K562 (cell line): ENCODE data around the gene ZBTB46. TPM values are rescaled to one million over a fixed set of nuclear protein-coding genes. Genes with fewer than 3 reads are reported as not detected.
A peak's percentile ranks its signal among the peaks of the same experiment; 100 is the strongest.

ENCODE experiments used
- ATAC-seq: fragments of 200-7000 bp; cut with Tn5 transposase; 3 replicates; pipeline ENCODE4 v1.9.1; 2020; ENCODE audit warnings: moderate library complexity
- BruUV-seq: library from RNA; stranded (reverse); fragments of 400-500 nt; replicated peaks from 2 replicates; lab custom pipeline; 2021; lab: Mats Ljungman, UMichigan
- CTCF ChIA-PET: fragments of 300-600 bp; formaldehyde crosslinking; extraction: SDS; loops from one replicate; lab custom pipeline; 2021; ENCODE audit warnings: low intra/inter-chr PET ratio; lab: Yijun Ruan, JAX
- POLR2A ChIA-PET: fragments of 300-600, 350-650 bp; sonication (Branson Sonifier 250); formaldehyde crosslinking; extraction: SDS; loops from one replicate; lab custom pipeline; 2021; ENCODE audit warnings: antibody characterized with exemption, inconsistent platforms; lab: Yijun Ruan, JAX
- DNase-seq, 4 experiments: peaks; one replicate each; pipeline versions ENCODE4 v3.0.0 to v3.0.0-alpha.2; 2011 to 2018; ENCODE audit warnings: low spot score in 3 of 4, mixed read lengths in 3 of 4; ENCODE audit errors: extremely low read depth in 1 of 4
- FAIRE-seq: peaks from 2 replicates; lab custom pipeline; 2011; peaks lifted over from hg19 to GRCh38; lab: Jason Lieb, UNC
- H2AFZ ChIP-seq: 2 replicates; pipeline ENCODE4 v1.6.0; 2011; ENCODE audit warnings: low read depth, low read length, control low read depth, inconsistent platforms
- H3K27ac ChIP-seq: fragments of 200-600 bp; 3 replicates; pipeline ENCODE4 v1.8.0; 2011; ENCODE audit warnings: low read depth, mild to moderate bottlenecking, control low read depth, inconsistent platforms, low read length, moderate library complexity, mixed read lengths; ENCODE audit errors: extremely low read depth
- H3K27me3 ChIP-seq, 2 experiments: fragments of 300-600 bp in 1 of 2; 2 replicates in 1 of 2; 3 replicates in 1 of 2; pipeline versions ENCODE4 v1.6.0 to v1.8.0; 2011; ENCODE audit warnings: inconsistent platforms in 2 of 2, low read length in 2 of 2, mild to moderate bottlenecking in 1 of 2, mixed read lengths in 1 of 2, moderate library complexity in 1 of 2; ENCODE audit not compliant: control insufficient read depth in 2 of 2, insufficient read depth in 2 of 2
- H3K36me3 ChIP-seq: fragments of 300-600 bp; 3 replicates; pipeline ENCODE4 v1.8.0; 2011; ENCODE audit warnings: mild to moderate bottlenecking, low read length, inconsistent platforms; ENCODE audit not compliant: control insufficient read depth, insufficient read depth
- H3K4me1 ChIP-seq, 2 experiments: fragments of 200-600 bp in 1 of 2; replicated peaks in 1 of 2; 2 replicates in 1 of 2; 3 replicates in 1 of 2; pipeline versions ENCODE4 v1.5.1 to v1.8.0; 2011; ENCODE audit warnings: inconsistent platforms in 2 of 2, low read length in 2 of 2, mild to moderate bottlenecking in 1 of 2, mixed read lengths in 1 of 2, moderate library complexity in 1 of 2; ENCODE audit not compliant: control insufficient read depth in 2 of 2, insufficient read depth in 2 of 2
- H3K4me2 ChIP-seq: 2 replicates; pipeline ENCODE4 v1.6.1; 2011; ENCODE audit warnings: low read length, control low read depth, inconsistent platforms, mixed read lengths; ENCODE audit not compliant: insufficient read depth
- H3K4me3 ChIP-seq: fragments of 200-600 bp; sonication (generic), shearing (Covaris generic); 2 replicates; pipeline ENCODE4 v1.5.1; 2016; ENCODE audit warnings: control low read depth, inconsistent platforms
- H3K79me2 ChIP-seq: fragments of 200-600 bp; 3 replicates; pipeline ENCODE4 v1.8.0; 2011; ENCODE audit warnings: low read length, inconsistent platforms; ENCODE audit not compliant: control insufficient read depth, insufficient read depth
- H3K9ac ChIP-seq, 2 experiments: 2 replicates each; pipeline versions ENCODE4 v1.6.0 to v1.6.1; 2011; ENCODE audit warnings: low read depth in 2 of 2, low read length in 2 of 2, control low read depth in 1 of 2, inconsistent platforms in 1 of 2, mild to moderate bottlenecking in 1 of 2, mixed read lengths in 1 of 2; ENCODE audit not compliant: insufficient read depth in 1 of 2
- H3K9me1 ChIP-seq: one replicate; pipeline ENCODE4 v1.6.0; 2011; ENCODE audit warnings: inconsistent platforms, mild to moderate bottlenecking, low read length, moderate library complexity; ENCODE audit not compliant: control insufficient read depth, insufficient read depth
- H3K9me3 ChIP-seq: replicated peaks from 2 replicates; pipeline ENCODE4 v1.5.1; 2011; ENCODE audit warnings: low read depth, low read length, inconsistent platforms; ENCODE audit not compliant: control insufficient read depth, insufficient read depth
- H4K20me1 ChIP-seq: replicated peaks from 2 replicates; pipeline ENCODE4 v1.6.1; 2011; ENCODE audit warnings: low read length, inconsistent platforms, mixed read lengths; ENCODE audit not compliant: control insufficient read depth, insufficient read depth
- CBX5 ChIP-seq: IDR thresholded peaks from 2 replicates; pipeline ENCODE4 v1.6.1; 2014; ENCODE audit warnings: low read depth, borderline replicate concordance
- E2F4 ChIP-seq: sonication (generic); formaldehyde crosslinking; IDR thresholded peaks from 2 replicates; pipeline ENCODE4 v1.8.0; 2022; ENCODE audit warnings: mild to moderate bottlenecking, low read depth, missing genetic modification reagents
- ETV5 ChIP-seq: sonication (generic); formaldehyde crosslinking; IDR thresholded peaks from 2 replicates; pipeline ENCODE4 v1.4.0; 2020; ENCODE audit warnings: low read depth, mild to moderate bottlenecking, missing genetic modification reagents
- PCBP1 ChIP-seq: fragments of 200-400 bp; formaldehyde crosslinking; IDR thresholded peaks from 2 replicates; pipeline ENCODE4 v1.6.1; 2018; ENCODE audit warnings: mild to moderate bottlenecking, low read depth, low read length; ENCODE audit not compliant: poor library complexity, severe bottlenecking
- SIX5 ChIP-seq, 2 experiments: IDR thresholded peaks; 2 replicates each; pipeline ENCODE4 v1.6.1; 2011; ENCODE audit warnings: low read length in 2 of 2, borderline replicate concordance in 1 of 2, low read depth in 1 of 2, mild to moderate bottlenecking in 1 of 2, moderate library complexity in 1 of 2; ENCODE audit not compliant: insufficient read depth in 1 of 2
- SRSF9 ChIP-seq: fragments of 200-400 bp; formaldehyde crosslinking; IDR thresholded peaks from 2 replicates; pipeline ENCODE4 v1.6.1; 2017; ENCODE audit warnings: low read depth, low read length, borderline replicate concordance
- THAP7 ChIP-seq: fragments of 250-450 bp; sonication (Bioruptor Pico); IDR thresholded peaks from 2 replicates; pipeline ENCODE4 v1.5.0; 2021
- ZBED1 ChIP-seq: IDR thresholded peaks from 2 replicates; pipeline ENCODE4 v1.6.1; 2014
- ZC3H4 ChIP-seq: sonication (generic); formaldehyde crosslinking; IDR thresholded peaks from 2 replicates; pipeline ENCODE4 v1.9.0; 2021; ENCODE audit warnings: missing genetic modification reagents, borderline replicate concordance
- ZKSCAN3 ChIP-seq: fragments of 250-450 bp; sonication (Bioruptor Pico); IDR thresholded peaks from 2 replicates; pipeline ENCODE4 v1.4.0; 2020
- ZNF282 ChIP-seq: sonication (generic); formaldehyde crosslinking; IDR thresholded peaks from 2 replicates; pipeline ENCODE4 v1.8.1; 2023; ENCODE audit warnings: missing genetic modification reagents
- ZNF584 ChIP-seq: fragments of 200-800 bp; sonication (Bioruptor generic); IDR thresholded peaks from 2 replicates; pipeline ENCODE4 v1.6.1; 2016; ENCODE audit warnings: low read depth, mild to moderate bottlenecking, missing genetic modification characterization, missing compliant biosample characterization
- ZNF740 ChIP-seq, 3 experiments: fragments of 200-800 bp in 1 of 3; sonication (Bioruptor generic) in 1 of 3; sonication (generic) in 1 of 3; formaldehyde crosslinking in 1 of 3; IDR thresholded peaks; 2 replicates each; pipeline versions ENCODE4 v1.6.1 to v1.8.0; 2016 to 2022; ENCODE audit warnings: mild to moderate bottlenecking in 2 of 3, missing compliant biosample characterization in 2 of 3, missing genetic modification characterization in 2 of 3, missing genetic modification reagents in 1 of 3
- WGBS: fragments of 100-300 bp; shearing (Covaris generic); methylation state at CpG from one replicate; pipeline ENCODE4 v1.1.6; 2016; ENCODE audit warnings: low coverage, mixed read lengths; ENCODE audit not compliant: insufficient coverage; ENCODE audit errors: missing lambda C conversion rate; 5-methylcytosine and 5-hydroxymethylcytosine counted together
- in situ Hi-C: fragments of 300-500 bp; cut with MboI; formaldehyde crosslinking; loops from 4 replicates; pipeline ENCODE4 v1.15.0; 2018; ENCODE audit warnings: inconsistent platforms, mixed read lengths
- intact Hi-C: fragments of 100-400 bp; cut with micrococcal nuclease; formaldehyde crosslinking; loops from 2 replicates; pipeline ENCODE4 v1.14.2; 2022
- polyA plus RNA-seq, 8 experiments: library from polyadenylated mRNA; depleted of rRNA in 4 of 8; stranded (reverse) in 5 of 8; unstranded in 3 of 8; fragments of >200 nt; fragmentation: Nextera tagmentation in 2 of 8; fragmentation: Illumina TruSeq in 1 of 8; extraction: Ambion mirVana in 2 of 8; extraction: Trizol in 1 of 8; gene quantifications; 2 replicates each; pipeline versions ENCODE4 v1.2.1 to v1.2.3, GENCODE V29; 2011 to 2014; ENCODE audit warnings: inconsistent platforms in 1 of 8, missing spikeins in 1 of 8
- total RNA-seq, 7 experiments: library from RNA; depleted of rRNA in 6 of 7; stranded (reverse); fragments of >200 nt in 6 of 7; fragmentation: Illumina TruSeq in 2 of 7; extraction: Trizol in 2 of 7; gene quantifications; 2 replicates each; pipeline versions ENCODE4 v1.2.1 to v1.2.3, GENCODE V29; 2011 to 2021; ENCODE audit warnings: low replicate concordance in 1 of 7

The ZBTB46 gene
- total and polyA plus RNA-seq, 9 of the 15 experiments (the other 6 are each of a cell fraction or from before 2014, with no cell fraction given): 0.29 to 4.1 (median 1.1) TPM

GRCh38 chr20:63854766-63855362, 23.8 kb upstream of the ZBTB46 start:
- WGBS: 45% methylated on average over 20 of the region's 26 CpGs
- TF ChIP-seq ZC3H4 (CRISPR knock-in tag) (no peak), ZBED1 (no peak), THAP7 (no peak), E2F4 (no peak), ZKSCAN3 (CRISPR knock-in tag) (no peak), ZNF584 (CRISPR knock-in tag) (no peak), ZNF740 (CRISPR knock-in tag; IDR thresholded peaks at IDR 0.05) (no peak), ZNF740 (tag; IDR thresholded peaks at IDR 0.05) (no peak), SIX5 (IDR thresholded peaks at IDR 0.05; ENCODE audit: borderline replicate concordance in 1 of 2, insufficient read depth in 1 of 2, low read depth in 1 of 2, low read length in 2 of 2) (no peak), ETV5 (CRISPR knock-in tag) (no peak), ZNF282 (CRISPR knock-in tag) (no peak), SRSF9 (no peak), PCBP1 (no peak), CBX5 (no peak)
- ChIA-PET CTCF (no interaction called here), POLR2A (interaction anchor here (1.1 to 2.3 kb wide), 2 partner anchors 10 to 33 kb away, joined by 3 to 13 read pairs; partner anchors contain the start of gene TPD52L2)
- intact Hi-C loops (no loop called here), in situ Hi-C loops (no loop called here)
- ATAC-seq: no peak
- Histone ChIP-seq H3K9me3 (no peaks in the 10 kb centered on the region), H3K4me1 (peaks cover 20 to 60% of the 10 kb centered on the region in 2 experiments), H3K9ac (peak overlapping the region in 1 of 2 experiments; percentile 83; a peak in 2 of 4 replicates), H3K4me3 (no peak overlapping the region), H3K4me2 (no peak overlapping the region), H3K27ac (no peak overlapping the region), H3K36me3 (no peaks in the 10 kb centered on the region), H3K9me1 (no peaks in the 10 kb centered on the region), H4K20me1 (no peaks in the 10 kb centered on the region), H2AFZ (no peak overlapping the region), H3K27me3 (no peaks in the 10 kb centered on the region), H3K79me2 (no peaks in the 10 kb centered on the region)
- no peak for DNase-seq
- FAIRE-seq: no peak
- BruUV-seq: no TSS peak
